KMS-11 (cell line): ENCODE results near the gene DNAJC22.

Source experiments
- H2AFZ ChIP-seq: fragments of 200-600 bp; sonication (generic); 2 replicates; pipeline ENCODE4 v1.6.1; 2016; ENCODE audit warnings: antibody characterized with exemption, mixed run types, low read depth
- H3K27ac ChIP-seq: fragments of 200-600 bp; sonication (generic); 2 replicates; pipeline ENCODE4 v1.6.1; 2016; ENCODE audit warnings: mild to moderate bottlenecking, mixed run types
- H3K27me3 ChIP-seq: fragments of 200-600 bp; sonication (generic); 2 replicates; pipeline ENCODE4 v1.6.1; 2017; ENCODE audit warnings: mild to moderate bottlenecking, low read depth, mixed run types, moderate library complexity; ENCODE audit not compliant: insufficient read depth
- H3K36me3 ChIP-seq: fragments of 200-600 bp; sonication (generic); 2 replicates; pipeline ENCODE4 v1.6.1; 2017; ENCODE audit warnings: mild to moderate bottlenecking, mixed run types; ENCODE audit not compliant: insufficient read depth
- H3K4me1 ChIP-seq: fragments of 200-600 bp; sonication (generic); 2 replicates; pipeline ENCODE4 v1.6.1; 2016; ENCODE audit warnings: mild to moderate bottlenecking, low read depth, mixed run types; ENCODE audit not compliant: poor library complexity, severe bottlenecking
- H3K4me2 ChIP-seq: fragments of 200-600 bp; sonication (generic); 2 replicates; pipeline ENCODE4 v1.7.0; 2016; ENCODE audit warnings: mild to moderate bottlenecking, mixed run types
- H3K4me3 ChIP-seq: fragments of 200-600 bp; sonication (generic); IDR thresholded peaks from 2 replicates; pipeline ENCODE4 v1.6.1; 2017; ENCODE audit warnings: low read depth, low read length, mixed read lengths; ENCODE audit not compliant: insufficient read depth
- H3K79me2 ChIP-seq: fragments of 200-600 bp; sonication (generic); 2 replicates; pipeline ENCODE4 v1.6.1; 2016; ENCODE audit warnings: low read depth, mixed run types; ENCODE audit not compliant: insufficient read depth
- H3K9ac ChIP-seq: fragments of 200-600 bp; sonication (generic); 2 replicates; pipeline ENCODE4 v1.6.1; 2016; ENCODE audit warnings: mild to moderate bottlenecking, mixed run types
- H4K20me1 ChIP-seq: fragments of 200-600 bp; sonication (generic); 2 replicates; pipeline ENCODE4 v1.6.1; 2016; ENCODE audit warnings: mild to moderate bottlenecking, mixed run types; ENCODE audit not compliant: insufficient read depth
- TF ChIP-seq, protein P1 (sequence below): fragments of 200-600 bp; sonication (generic); conservative IDR thresholded peaks from 2 replicates; pipeline ENCODE4 v1.6.1; 2017; ENCODE audit warnings: low read depth, mild to moderate bottlenecking, antibody characterized with exemption, low read length, moderate library complexity, mixed read lengths

The DNAJC22 gene

DNA sequence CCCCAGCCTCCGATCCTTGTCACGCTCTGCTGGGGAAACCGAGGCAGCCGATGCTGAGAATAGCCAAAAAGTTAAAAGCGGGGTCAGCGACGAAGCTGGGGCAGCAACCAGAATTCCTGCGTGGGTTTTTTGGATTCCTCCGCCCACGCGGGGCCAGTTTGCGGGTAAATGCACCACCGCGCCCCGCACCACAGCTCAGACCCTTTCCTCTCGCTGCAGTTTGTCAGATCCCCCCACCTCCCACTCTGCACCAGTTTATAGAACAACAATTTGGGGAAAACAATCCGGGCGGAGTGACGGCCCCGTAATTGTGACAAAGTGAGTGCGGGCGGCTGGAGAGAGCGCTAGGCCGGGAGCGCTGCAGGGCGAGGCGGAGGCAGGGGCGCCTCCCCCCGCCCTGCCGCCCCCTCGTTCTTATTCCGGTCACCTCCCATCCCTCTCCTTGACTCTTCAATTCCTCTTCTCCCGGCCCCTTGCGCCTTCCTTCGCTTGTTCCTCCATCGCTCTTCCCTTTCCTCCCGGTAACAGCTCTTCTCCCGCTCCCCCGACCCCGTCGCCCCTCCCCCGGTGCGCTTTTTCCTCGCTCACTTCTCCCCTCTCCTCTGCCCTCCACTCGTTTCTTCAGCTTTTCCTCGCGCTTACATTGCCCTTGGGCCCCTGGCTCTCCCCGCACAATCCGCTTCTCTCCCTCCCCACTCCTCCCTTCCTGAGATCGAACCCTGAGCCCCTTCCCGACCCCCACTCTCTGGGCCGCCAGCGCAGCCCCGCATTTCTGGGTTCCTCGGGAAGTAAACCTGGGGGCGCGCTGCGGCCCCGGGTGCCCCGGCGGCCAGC is 646 bp upstream of the DNAJC22 start:
- TF ChIP-seq, protein P1, sequence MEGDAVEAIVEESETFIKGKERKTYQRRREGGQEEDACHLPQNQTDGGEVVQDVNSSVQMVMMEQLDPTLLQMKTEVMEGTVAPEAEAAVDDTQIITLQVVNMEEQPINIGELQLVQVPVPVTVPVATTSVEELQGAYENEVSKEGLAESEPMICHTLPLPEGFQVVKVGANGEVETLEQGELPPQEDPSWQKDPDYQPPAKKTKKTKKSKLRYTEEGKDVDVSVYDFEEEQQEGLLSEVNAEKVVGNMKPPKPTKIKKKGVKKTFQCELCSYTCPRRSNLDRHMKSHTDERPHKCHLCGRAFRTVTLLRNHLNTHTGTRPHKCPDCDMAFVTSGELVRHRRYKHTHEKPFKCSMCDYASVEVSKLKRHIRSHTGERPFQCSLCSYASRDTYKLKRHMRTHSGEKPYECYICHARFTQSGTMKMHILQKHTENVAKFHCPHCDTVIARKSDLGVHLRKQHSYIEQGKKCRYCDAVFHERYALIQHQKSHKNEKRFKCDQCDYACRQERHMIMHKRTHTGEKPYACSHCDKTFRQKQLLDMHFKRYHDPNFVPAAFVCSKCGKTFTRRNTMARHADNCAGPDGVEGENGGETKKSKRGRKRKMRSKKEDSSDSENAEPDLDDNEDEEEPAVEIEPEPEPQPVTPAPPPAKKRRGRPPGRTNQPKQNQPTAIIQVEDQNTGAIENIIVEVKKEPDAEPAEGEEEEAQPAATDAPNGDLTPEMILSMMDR, result no peak
- Histone ChIP-seq H3K4me3 (no peak overlapping the region), H3K27me3 (peaks cover 56% of the 10 kb centered on the region), H3K9ac (no peak overlapping the region), H3K4me1 (peaks cover 43% of the 10 kb centered on the region), H3K27ac (no peak overlapping the region), H2AFZ (peak overlapping the region; percentile 58; the same call in 1 of the 2 replicates), H3K4me2 (peak overlapping the region; percentile 79), H3K36me3 (no peaks in the 10 kb centered on the region), H3K79me2 (no peaks in the 10 kb centered on the region), H4K20me1 (no peaks in the 10 kb centered on the region)

DNA sequence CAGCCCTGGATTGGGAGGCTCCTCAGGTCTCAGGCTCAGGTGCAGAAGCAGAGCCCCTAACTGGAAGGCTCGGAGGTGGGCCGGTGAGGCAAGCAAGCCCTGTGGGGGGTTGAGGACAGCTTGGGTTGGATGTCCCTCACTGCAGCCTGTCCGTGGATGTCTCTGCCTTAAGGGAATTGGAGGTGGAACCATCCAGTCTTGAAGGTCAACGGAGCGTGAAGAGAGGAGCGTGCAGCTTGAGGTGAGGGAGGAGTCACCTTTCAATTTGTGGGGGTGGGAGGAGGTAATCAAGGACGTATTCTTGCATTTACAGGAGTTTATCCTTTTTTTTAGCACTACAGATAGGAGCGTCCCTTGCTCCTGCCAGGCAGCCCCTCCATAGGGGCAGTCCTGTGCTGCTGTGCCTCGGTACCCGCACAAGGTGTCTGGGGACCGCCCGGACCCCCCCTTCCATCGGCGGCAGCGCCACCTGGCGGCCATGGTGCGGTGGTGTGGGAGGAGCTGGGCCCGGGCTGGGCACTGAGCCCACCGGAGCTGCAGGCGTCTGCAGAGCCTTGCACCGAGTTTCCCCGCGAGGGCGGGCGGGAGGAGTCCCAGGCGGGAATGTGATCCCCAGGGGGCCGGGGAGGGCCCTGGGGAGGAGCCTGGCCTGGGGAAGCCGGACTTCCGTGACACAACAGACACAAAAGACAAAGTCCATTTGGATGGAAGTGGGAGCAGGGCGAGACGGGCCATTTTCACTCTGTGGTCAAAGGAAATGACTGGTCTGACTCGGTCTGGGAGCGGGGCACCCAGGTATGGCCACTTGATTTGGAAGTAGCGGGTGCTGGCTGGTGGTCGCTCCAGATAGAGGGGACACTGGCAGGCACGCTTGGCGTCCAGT is 864 bp downstream of the DNAJC22 start:
- H3K4me1 ChIP-seq, result peaks cover 43% of the 10 kb centered on the region
- no peaks in the 10 kb centered on the region for H4K20me1 ChIP-seq

DNA sequence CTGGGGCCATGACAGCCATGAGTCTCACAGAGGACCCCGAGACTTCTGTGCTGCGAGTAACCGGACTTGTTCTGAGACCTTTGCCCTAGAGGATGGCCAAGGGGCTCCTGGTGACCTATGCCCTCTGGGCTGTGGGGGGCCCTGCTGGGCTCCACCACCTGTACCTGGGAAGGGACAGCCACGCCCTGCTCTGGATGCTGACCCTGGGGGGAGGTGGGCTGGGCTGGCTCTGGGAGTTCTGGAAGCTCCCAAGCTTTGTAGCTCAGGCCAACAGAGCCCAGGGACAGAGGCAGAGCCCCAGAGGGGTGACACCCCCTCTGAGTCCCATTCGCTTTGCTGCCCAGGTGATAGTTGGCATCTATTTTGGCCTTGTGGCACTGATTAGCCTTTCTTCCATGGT is 2.1 kb downstream of the DNAJC22 start:
- H3K79me2 ChIP-seq, result no peaks in the 10 kb centered on the region
- TF ChIP-seq, protein P1, result no peak
- no peak overlapping the region for H2AFZ ChIP-seq
- H3K27ac ChIP-seq, result no peak overlapping the region
- no peaks in the 10 kb centered on the region for H3K36me3 ChIP-seq
- H3K27me3 ChIP-seq, result peaks cover 38% of the 10 kb centered on the region
- H3K4me1 ChIP-seq, result peaks cover 33% of the 10 kb centered on the region
- H3K4me3 ChIP-seq, result no peak overlapping the region
- no peak overlapping the region for H3K4me2 ChIP-seq
- no peak overlapping the region for H3K9ac ChIP-seq
- H4K20me1 ChIP-seq, result no peaks in the 10 kb centered on the region

More for the DNA sequence above, 864 bp downstream of the DNAJC22 start:
- TF ChIP-seq, protein P1, result peak; percentile 93
- Histone ChIP-seq H3K4me3 (no peak overlapping the region), H3K9ac (no peak overlapping the region), H3K4me2 (peak overlapping the region; percentile 79), H3K79me2 (no peaks in the 10 kb centered on the region), H2AFZ (peak overlapping the region; percentile 58), H3K27ac (no peak overlapping the region), H3K36me3 (no peaks in the 10 kb centered on the region), H3K27me3 (peaks cover 47% of the 10 kb centered on the region)

DNA sequence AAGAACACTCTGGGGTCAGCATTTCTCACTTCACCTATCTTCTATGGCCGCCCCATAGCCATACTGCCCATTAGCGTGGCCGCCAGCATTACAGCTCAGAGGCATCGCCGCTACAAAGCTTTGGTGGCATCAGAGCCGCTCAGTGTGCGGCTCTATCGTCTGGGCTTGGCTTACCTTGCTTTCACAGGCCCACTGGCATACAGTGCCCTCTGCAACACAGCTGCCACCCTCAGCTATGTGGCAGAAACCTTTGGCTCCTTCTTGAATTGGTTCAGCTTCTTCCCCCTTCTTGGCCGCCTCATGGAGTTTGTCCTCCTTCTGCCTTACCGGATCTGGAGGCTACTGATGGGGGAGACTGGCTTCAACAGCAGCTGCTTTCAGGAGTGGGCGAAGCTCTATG is 2.6 kb downstream of the DNAJC22 start:
- no peak overlapping the region for H3K27ac ChIP-seq
- no peak overlapping the region for H3K4me2 ChIP-seq
- H3K4me3 ChIP-seq, result no peak overlapping the region
- H3K27me3 ChIP-seq, result peaks cover 33% of the 10 kb centered on the region
- no peaks in the 10 kb centered on the region for H4K20me1 ChIP-seq
- H3K36me3 ChIP-seq, result no peaks in the 10 kb centered on the region
- H3K9ac ChIP-seq, result no peak overlapping the region
- no peaks in the 10 kb centered on the region for H3K79me2 ChIP-seq
- TF ChIP-seq, protein P1, result no peak
- peaks cover 28% of the 10 kb centered on the region for H3K4me1 ChIP-seq
- H2AFZ ChIP-seq, result no peak overlapping the region
